NCI-H2227 (cell line): ENCODE results near the gene BCAR1.
"Not testable (repeated sequence)": the region's sequence is repeated elsewhere in the genome, so short reads cannot be mapped to it uniquely, and the experiment has no call there.

Source experiments
- DNase-seq: peaks from one replicate; lab custom pipeline; 2025; ENCODE audit not compliant: unreplicated experiment; lab: John Stamatoyannopoulos, UW

Gene BCAR1

GRCh38 chr16:75256059-75256571 is 4.7 kb upstream of the BCAR1 start:
- DNase-seq = peak; percentile 35

- DNase-seq = no peak
Measured at GRCh38 chr16:75254359-75254837, 3.0 kb upstream of the BCAR1 start.

GRCh38 chr16:75252946-75253911 is 1.8 kb upstream of the BCAR1 start:
- DNase-seq = no peak

- DNase-seq = no peak
Measured at GRCh38 chr16:75252049-75252864, 833 bp upstream of the BCAR1 start.

GRCh38 chr16:75250809-75251279 is 580 bp downstream of the BCAR1 start:
- DNase-seq = peak; percentile 22

GRCh38 chr16:75250089-75250808 is 1.2 kb downstream of the BCAR1 start:
- DNase-seq = no peak

GRCh38 chr16:75249441-75249840 is 2.0 kb downstream of the BCAR1 start:
- DNase-seq = no peak

- no peak for DNase-seq
Measured at GRCh38 chr16:75248536-75249380, 2.7 kb downstream of the BCAR1 start.

GRCh38 chr16:75248142-75248535 is 3.3 kb downstream of the BCAR1 start:
- no peak for DNase-seq

GRCh38 chr16:75247249-75247648 is 4.2 kb downstream of the BCAR1 start:
- DNase-seq = no peak

GRCh38 chr16:75246504-75247205 is 4.8 kb downstream of the BCAR1 start:
- no peak for DNase-seq

- DNase-seq = peak; percentile 10
Measured at GRCh38 chr16:75244844-75245758, 6.3 kb downstream of the BCAR1 start.

GRCh38 chr16:75244225-75244809 is 7.1 kb downstream of the BCAR1 start:
- no peak for DNase-seq

- no peak for DNase-seq
Measured at GRCh38 chr16:75243667-75244224, 7.7 kb downstream of the BCAR1 start.

GRCh38 chr16:75242436-75243078 is 8.9 kb downstream of the BCAR1 start:
- DNase-seq = not testable (repeated sequence)

- DNase-seq = no peak
Measured at GRCh38 chr16:75241955-75242354, 9.5 kb downstream of the BCAR1 start.

- DNase-seq = no peak
Measured at GRCh38 chr16:75241412-75241811, 10.0 kb downstream of the BCAR1 start.
